IMR-90 (cell line): ENCODE data around the gene CD248. TPM values are rescaled to one million over a fixed set of nuclear protein-coding genes. Genes with fewer than 3 reads are reported as not detected.
A peak's percentile ranks its signal among the peaks of the same experiment; 100 is the strongest.

Source experiments
- ATAC-seq: fragments of 200-7000 bp; cut with Tn5 transposase; 2 replicates; pipeline ENCODE4 v1.9.1; 2020; ENCODE audit warnings: low read depth, mild to moderate bottlenecking, moderate library complexity
- BruUV-seq: library from RNA; stranded (reverse); fragments of 400-500 nt; replicated peaks from 2 replicates; lab custom pipeline; 2021; lab: Mats Ljungman, UMichigan
- CTCF ChIA-PET: fragments of 300-600 bp; formaldehyde crosslinking; extraction: SDS; loops from one replicate; lab custom pipeline; 2021; ENCODE audit warnings: antibody characterized with exemption; lab: Yijun Ruan, JAX
- POLR2A ChIA-PET: fragments of 300-600 bp; sonication (Branson Sonifier 250); formaldehyde crosslinking; loops from one replicate; lab custom pipeline; 2022; ENCODE audit warnings: antibody characterized with exemption; ENCODE audit not compliant: unreplicated experiment; lab: Charles Lee
- DNase-seq: peaks from one replicate; pipeline ENCODE4 v3.0.0; 2013
- H2AFZ ChIP-seq: replicated peaks from 2 replicates; pipeline ENCODE3; 2013; ENCODE audit warnings: low read length, mild to moderate bottlenecking; ENCODE audit not compliant: poor library complexity
- H2AK5ac ChIP-seq: 2 replicates; pipeline ENCODE4 v1.6.1; 2013; ENCODE audit warnings: low read depth, low read length, inconsistent platforms
- H2AK9ac ChIP-seq: replicated peaks from 2 replicates; pipeline ENCODE3; 2013; ENCODE audit warnings: mild to moderate bottlenecking, low read depth, low read length, moderate library complexity; ENCODE audit not compliant: poor library complexity
- H2BK120ac ChIP-seq: 2 replicates; pipeline ENCODE4 v1.6.1; 2013; ENCODE audit warnings: low read depth, low read length, inconsistent platforms
- H2BK15ac ChIP-seq: 3 replicates; pipeline ENCODE4 v1.6.1; 2013; ENCODE audit warnings: low read depth, low read length, inconsistent platforms
- H2BK20ac ChIP-seq: 2 replicates; pipeline ENCODE4 v1.6.1; 2013; ENCODE audit warnings: low read depth, mild to moderate bottlenecking, inconsistent platforms, low read length, moderate library complexity
- H2BK5ac ChIP-seq: 2 replicates; pipeline ENCODE4 v1.6.1; 2013; ENCODE audit warnings: mild to moderate bottlenecking, low read depth, low read length, inconsistent platforms; ENCODE audit not compliant: poor library complexity, severe bottlenecking
- H3K14ac ChIP-seq: replicated peaks from 2 replicates; pipeline ENCODE4 v1.6.1; 2013; ENCODE audit warnings: low read depth, low read length, inconsistent platforms
- H3K18ac ChIP-seq: 2 replicates; pipeline ENCODE4 v1.6.1; 2013; ENCODE audit warnings: low read depth, low read length, control low read depth
- H3K23ac ChIP-seq: 2 replicates; pipeline ENCODE4 v1.6.1; 2013; ENCODE audit warnings: low read depth, low read length, inconsistent platforms
- H3K27ac ChIP-seq: 2 replicates; pipeline ENCODE4 v1.5.1; 2013; ENCODE audit warnings: mild to moderate bottlenecking, control low read depth, low read length; ENCODE audit not compliant: insufficient read depth
- H3K27me3 ChIP-seq: 2 replicates; pipeline ENCODE4 v1.6.1; 2013; ENCODE audit warnings: low read length; ENCODE audit not compliant: control insufficient read depth, insufficient read depth
- H3K36me3 ChIP-seq: 2 replicates; pipeline ENCODE4 v1.6.1; 2013; ENCODE audit warnings: low read length, mixed read lengths; ENCODE audit not compliant: control insufficient read depth, insufficient read depth
- H3K4ac ChIP-seq: 2 replicates; pipeline ENCODE4 v1.6.1; 2013; ENCODE audit warnings: low read depth, low read length, inconsistent platforms
- H3K4me1 ChIP-seq: 2 replicates; pipeline ENCODE4 v1.6.1; 2013; ENCODE audit warnings: low read length, mixed read lengths; ENCODE audit not compliant: control insufficient read depth, insufficient read depth
- H3K4me2 ChIP-seq: 2 replicates; pipeline ENCODE4 v1.6.1; 2013; ENCODE audit warnings: low read depth, mild to moderate bottlenecking, control low read depth, low read length, moderate library complexity
- H3K4me3 ChIP-seq: 2 replicates; pipeline ENCODE4 v1.5.1; 2013; ENCODE audit warnings: low read depth, mild to moderate bottlenecking, control low read depth, low read length, moderate library complexity; ENCODE audit not compliant: insufficient read depth
- H3K56ac ChIP-seq: 2 replicates; pipeline ENCODE4 v1.6.1; 2013; ENCODE audit warnings: low read length, inconsistent platforms; ENCODE audit not compliant: insufficient read depth; ENCODE audit errors: extremely low read depth
- H3K79me1 ChIP-seq, 2 experiments: 2 replicates each; pipeline ENCODE4 v1.6.1; 2013; ENCODE audit warnings: low read length in 2 of 2, inconsistent platforms in 1 of 2, low read depth in 1 of 2
- H3K9ac ChIP-seq: 2 replicates; pipeline ENCODE4 v1.6.1; 2013; ENCODE audit warnings: low read depth, low read length, control low read depth
- H3K9me1 ChIP-seq: 2 replicates; pipeline ENCODE4 v1.6.1; 2013; ENCODE audit warnings: low read length, inconsistent platforms; ENCODE audit not compliant: insufficient read depth
- H3K9me3 ChIP-seq: 2 replicates; pipeline ENCODE4 v1.6.1; 2013; ENCODE audit warnings: low read length; ENCODE audit not compliant: control insufficient read depth, insufficient read depth
- H4K20me1 ChIP-seq: 2 replicates; pipeline ENCODE4 v1.6.1; 2013; ENCODE audit warnings: low read length, inconsistent platforms; ENCODE audit not compliant: insufficient read depth
- H4K5ac ChIP-seq: 2 replicates; pipeline ENCODE4 v1.6.1; 2013; ENCODE audit warnings: mild to moderate bottlenecking, low read depth, low read length, control low read depth
- H4K8ac ChIP-seq, 2 experiments: 2 replicates each; pipeline ENCODE4 v1.6.1; 2013; ENCODE audit warnings: low read depth in 2 of 2, low read length in 2 of 2, control low read depth in 1 of 2, inconsistent platforms in 1 of 2
- H4K91ac ChIP-seq: 2 replicates; pipeline ENCODE4 v1.6.1; 2013; ENCODE audit warnings: low read depth, low read length, inconsistent platforms; ENCODE audit not compliant: insufficient read depth
- BHLHE40 ChIP-seq: fragments of 150-350 bp; IDR thresholded peaks from 2 replicates; pipeline ENCODE4 v1.6.1; 2016; ENCODE audit warnings: mild to moderate bottlenecking, low read depth, low read length
- CHD1 ChIP-seq: IDR thresholded peaks from 2 replicates; pipeline ENCODE4 v1.6.1; 2012; ENCODE audit warnings: low read depth, low read length, improper control_type of control experiment
- ELK1 ChIP-seq: fragments of 150-350 bp; IDR thresholded peaks from 2 replicates; pipeline ENCODE4 v1.6.1; 2016; ENCODE audit warnings: low read depth, mild to moderate bottlenecking, low read length, moderate library complexity, borderline replicate concordance
- FOS ChIP-seq: fragments of 150-350 bp; IDR thresholded peaks from 2 replicates; pipeline ENCODE4 v1.6.1; 2016; ENCODE audit warnings: low read depth, low read length
- MAZ ChIP-seq: IDR thresholded peaks from 2 replicates; pipeline ENCODE4 v1.6.1; 2012; ENCODE audit warnings: low read depth, mild to moderate bottlenecking, low read length, improper control_type of control experiment, moderate library complexity, borderline replicate concordance
- MXI1 ChIP-seq: IDR thresholded peaks from 2 replicates; pipeline ENCODE4 v1.6.1; 2012; ENCODE audit warnings: low read depth, mild to moderate bottlenecking, low read length, moderate library complexity, borderline replicate concordance
- NFE2L2 ChIP-seq: fragments of 150-350 bp; IDR thresholded peaks from 2 replicates; pipeline ENCODE4 v1.6.1; 2016; ENCODE audit warnings: low read depth, mild to moderate bottlenecking, low read length
- POLR2A ChIP-seq: IDR thresholded peaks from 2 replicates; pipeline ENCODE4 v1.6.1; 2012; ENCODE audit warnings: mild to moderate bottlenecking, low read depth, low read length
- WGBS, 2 experiments: methylation state at CpG; one replicate each; pipeline versions ENCODE4 v1.1.5 to v1.1.7; 2013; ENCODE audit warnings: missing lambda C conversion rate in 2 of 2; ENCODE audit not compliant: insufficient read length in 1 of 2; ENCODE audit errors: extremely low coverage in 2 of 2; 5-methylcytosine and 5-hydroxymethylcytosine counted together
- dilution Hi-C: fragments of 300-500 bp; cut with HindIII; formaldehyde crosslinking; loops from one replicate; pipeline ENCODE4 v1.14.3; 2018; ENCODE audit warnings: low sequenced_read_pairs; ENCODE audit not compliant: unreplicated experiment
- in situ Hi-C: fragments of 300-500 bp; cut with MboI; formaldehyde crosslinking; loops from 3 replicates; pipeline ENCODE4 v1.14.3; 2019; ENCODE audit warnings: low sequenced_read_pairs, inconsistent platforms, mixed read lengths
- intact Hi-C: fragments of 100-400 bp; cut with micrococcal nuclease; formaldehyde crosslinking; loops from 2 replicates; pipeline ENCODE4 v1.10.0; 2022
- polyA plus RNA-seq, 3 experiments: library from polyadenylated mRNA; depleted of rRNA; stranded (reverse); fragments of >200 nt; gene quantifications; 2 replicates each; pipeline ENCODE4 v1.2.3, GENCODE V29; 2012; ENCODE audit warnings: low replicate concordance in 1 of 3
- total RNA-seq: library from RNA; depleted of rRNA; stranded (reverse); fragments of >200 nt; gene quantifications from 2 replicates; pipeline ENCODE4 v1.2.3, GENCODE V29; 2012

Gene CD248
- total and polyA plus RNA-seq, 2 of the 4 experiments (the other 2 are of a cell fraction) = 19.5 to 223 TPM

GRCh38 chr11:66277471-66278362 is 39.1 kb downstream of the CD248 start, which contains the start of gene CNIH2:
Gene CNIH2, plus strand, starts transcription at chr11:66278175. Its CDS starts 282 bp downstream, at chr11:66278457.
- DNase-seq (no peak), ATAC-seq (peak; percentile 71)
- Histone ChIP-seq H3K4me2 (peak within 1 kb of the TSS; percentile 70), H3K79me1 (peaks cover 4 to 11% of the 10 kb centered on the region in 2 experiments; a peak in 2 of 4 replicates), H3K9ac (0 out of 2 replicates have a peak within 1 kb of the TSS, but pooled peaks have one; percentile 33), H2AK9ac (peak within 1 kb of the TSS; percentile 88), H3K9me3 (no peaks in the 10 kb centered on the region), H2BK20ac (no peak within 1 kb of the TSS), H2BK120ac (no peak within 1 kb of the TSS), H3K4me1 (peaks cover 5% of the 10 kb centered on the region; the same call in 1 of the 2 replicates), H3K9me1 (peaks cover 6% of the 10 kb centered on the region; the same call in 1 of the 2 replicates), H3K23ac (peak within 1 kb of the TSS; percentile 61; the same call in 1 of the 2 replicates), H2AFZ (peak within 1 kb of the TSS; percentile 79), H3K27me3 (no peaks in the 10 kb centered on the region; the same call in 1 of the 2 replicates), H4K91ac (no peak within 1 kb of the TSS), H3K18ac (no peak within 1 kb of the TSS), H2BK15ac (no peak within 1 kb of the TSS), H4K8ac (no peak within 1 kb of the TSS), H2AK5ac (peak within 1 kb of the TSS; percentile 67; the same call in 1 of the 2 replicates), H3K14ac (no peak within 1 kb of the TSS), H3K27ac (no peak within 1 kb of the TSS; the same call in 1 of the 2 replicates), H4K20me1 (peaks cover 29% of the 10 kb centered on the region), H3K36me3 (peaks cover 35% of the 10 kb centered on the region), H4K5ac (no peak within 1 kb of the TSS), H3K4me3 (peak within 1 kb of the TSS; percentile 38), H3K56ac (no peak within 1 kb of the TSS), H3K4ac (no peak within 1 kb of the TSS), H2BK5ac (no peak within 1 kb of the TSS)
- dilution Hi-C loops (no loop called here), in situ Hi-C loops (no loop called here), intact Hi-C loops (no loop called here)
- no peak for TF ChIP-seq MXI1
- TF ChIP-seq CHD1 = no peak
- TF ChIP-seq NFE2L2 = no peak
- no peak for TF ChIP-seq FOS
- no peak for TF ChIP-seq POLR2A
- TF ChIP-seq BHLHE40 = no peak
- peak; percentile 31; the same call in 1 of the 2 replicates for TF ChIP-seq MAZ
- TF ChIP-seq ELK1 = no peak
- no TSS peak for BruUV-seq
- POLR2A ChIA-PET = no interaction called here
- 17% methylated on average over 29 of the region's 84 CpGs; no CpG with 5 or more reads in 1 of the 2 experiments for WGBS, 2 experiments
- CTCF ChIA-PET = no interaction called here
